Hepatocyte (in vitro differentiated cells): ENCODE measurements around the gene EXOC4. TPM values are rescaled to one million over a fixed set of nuclear protein-coding genes. Genes with fewer than 3 reads are reported as not detected.

Experiments used
- DNase-seq: peaks from one replicate; pipeline ENCODE4 v3.0.0-alpha.2; 2016; ENCODE audit warnings: low spot score
- H2AFZ ChIP-seq: fragments of 200-600 bp; sonication (generic); 2 replicates; pipeline ENCODE4 v1.6.0; 2016; ENCODE audit warnings: antibody characterized with exemption, mild to moderate bottlenecking
- H3K27ac ChIP-seq: fragments of 200-600 bp; sonication (generic); 2 replicates; pipeline ENCODE4 v1.5.1; 2016; ENCODE audit warnings: mild to moderate bottlenecking
- H3K27me3 ChIP-seq: fragments of 200-600 bp; sonication (generic); 2 replicates; pipeline ENCODE4 v1.6.1; 2016
- H3K36me3 ChIP-seq: fragments of 200-600 bp; sonication (generic); replicated peaks from 2 replicates; pipeline ENCODE4 v1.5.1; 2016; ENCODE audit warnings: low read depth; ENCODE audit not compliant: insufficient read depth
- H3K4me1 ChIP-seq: fragments of 200-600 bp; sonication (generic); 2 replicates; pipeline ENCODE4 v1.5.1; 2016; ENCODE audit warnings: mild to moderate bottlenecking, moderate library complexity; ENCODE audit not compliant: insufficient read depth
- H3K4me2 ChIP-seq: fragments of 200-600 bp; sonication (generic); 2 replicates; pipeline ENCODE4 v1.6.0; 2016
- H3K4me3 ChIP-seq: fragments of 200-600 bp; sonication (generic); 2 replicates; pipeline ENCODE4 v1.5.1; 2016; ENCODE audit warnings: mild to moderate bottlenecking
- H3K79me2 ChIP-seq: fragments of 200-600 bp; sonication (generic); 2 replicates; pipeline ENCODE4 v1.6.0; 2017; ENCODE audit warnings: mild to moderate bottlenecking
- H3K9me2 ChIP-seq: fragments of 200-600 bp; sonication (generic); replicated peaks from 2 replicates; pipeline ENCODE4 v1.6.0; 2017; ENCODE audit warnings: mild to moderate bottlenecking; ENCODE audit not compliant: insufficient read depth
- H3K9me3 ChIP-seq: fragments of 200-600 bp; sonication (generic); 2 replicates; pipeline ENCODE4 v1.5.1; 2016; ENCODE audit warnings: low read depth, mild to moderate bottlenecking
- H4K20me1 ChIP-seq: fragments of 200-600 bp; sonication (generic); 2 replicates; pipeline ENCODE4 v1.6.0; 2016; ENCODE audit warnings: mild to moderate bottlenecking; ENCODE audit not compliant: insufficient read depth, poor library complexity, severe bottlenecking
- EZH2 ChIP-seq: fragments of 200-600 bp; sonication (generic); IDR thresholded peaks from 2 replicates; pipeline ENCODE4 v1.6.1; 2016; ENCODE audit warnings: antibody characterized with exemption, mild to moderate bottlenecking, borderline replicate concordance
- EZH2phosphoT487 ChIP-seq: fragments of 200-600 bp; sonication (generic); IDR thresholded peaks from one replicate; pipeline ENCODE4 v1.6.1; 2018; ENCODE audit warnings: antibody characterized with exemption, mild to moderate bottlenecking, low read depth, moderate library complexity; ENCODE audit not compliant: unreplicated experiment, severe bottlenecking
- WGBS: methylation state at CpG from one replicate; pipeline ENCODE4 v1.1.6; 2016; ENCODE audit warnings: low lambda C conversion rate; ENCODE audit errors: missing lambda C conversion rate; 5-methylcytosine and 5-hydroxymethylcytosine counted together
- polyA plus RNA-seq: library from polyadenylated mRNA; unstranded; fragments of >200 nt; fragmentation: Nextera tagmentation; extraction: Ambion mirVana; gene quantifications from 2 replicates; pipeline ENCODE4 v1.2.1, GENCODE V29; 2016
- total RNA-seq: library from RNA; depleted of rRNA; stranded (reverse); fragments of >200 nt; gene quantifications from 2 replicates; pipeline ENCODE4 v1.2.3, GENCODE V29; 2014
- TF ChIP-seq, protein P1 (sequence below): fragments of 200-600 bp; sonication (generic); IDR thresholded peaks from 2 replicates; pipeline ENCODE4 v1.5.1; 2016; ENCODE audit warnings: antibody characterized with exemption, mild to moderate bottlenecking; ENCODE audit not compliant: poor library complexity

The EXOC4 gene
- total and polyA plus RNA-seq, 2 experiments from 2014 or later: 34.8 to 56.1 TPM

DNA sequence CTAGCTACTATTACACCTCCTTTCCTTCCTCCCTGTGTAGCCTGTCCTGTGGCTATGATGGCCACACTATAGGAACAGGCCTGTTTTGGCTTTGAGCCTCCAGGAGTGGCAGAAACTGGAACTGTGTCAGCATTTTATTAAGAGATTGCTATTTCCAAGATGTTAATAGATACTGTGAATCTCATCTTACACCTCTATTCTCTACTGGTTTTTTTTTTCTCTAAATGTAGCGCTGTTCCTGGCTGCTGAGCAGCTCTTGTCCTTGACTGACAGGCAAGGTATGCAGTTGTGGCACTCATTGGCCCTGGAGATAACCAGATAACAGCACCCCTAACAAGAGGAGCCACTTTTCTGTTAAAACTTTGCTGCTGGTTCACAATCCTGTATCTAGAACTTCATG is 119.5 kb downstream of the EXOC4 start:
- H3K36me3 ChIP-seq: no peaks in the 10 kb centered on the region
- H3K4me1 ChIP-seq: no peaks in the 10 kb centered on the region
- H3K27ac ChIP-seq: no peak overlapping the region
- H3K9me2 ChIP-seq: no peaks in the 10 kb centered on the region
- no peak overlapping the region for H2AFZ ChIP-seq
- DNase-seq: no peak
- no peak for TF ChIP-seq EZH2phosphoT487
- no peak for TF ChIP-seq EZH2
- TF ChIP-seq, protein P1, sequence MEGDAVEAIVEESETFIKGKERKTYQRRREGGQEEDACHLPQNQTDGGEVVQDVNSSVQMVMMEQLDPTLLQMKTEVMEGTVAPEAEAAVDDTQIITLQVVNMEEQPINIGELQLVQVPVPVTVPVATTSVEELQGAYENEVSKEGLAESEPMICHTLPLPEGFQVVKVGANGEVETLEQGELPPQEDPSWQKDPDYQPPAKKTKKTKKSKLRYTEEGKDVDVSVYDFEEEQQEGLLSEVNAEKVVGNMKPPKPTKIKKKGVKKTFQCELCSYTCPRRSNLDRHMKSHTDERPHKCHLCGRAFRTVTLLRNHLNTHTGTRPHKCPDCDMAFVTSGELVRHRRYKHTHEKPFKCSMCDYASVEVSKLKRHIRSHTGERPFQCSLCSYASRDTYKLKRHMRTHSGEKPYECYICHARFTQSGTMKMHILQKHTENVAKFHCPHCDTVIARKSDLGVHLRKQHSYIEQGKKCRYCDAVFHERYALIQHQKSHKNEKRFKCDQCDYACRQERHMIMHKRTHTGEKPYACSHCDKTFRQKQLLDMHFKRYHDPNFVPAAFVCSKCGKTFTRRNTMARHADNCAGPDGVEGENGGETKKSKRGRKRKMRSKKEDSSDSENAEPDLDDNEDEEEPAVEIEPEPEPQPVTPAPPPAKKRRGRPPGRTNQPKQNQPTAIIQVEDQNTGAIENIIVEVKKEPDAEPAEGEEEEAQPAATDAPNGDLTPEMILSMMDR: no peak
- 96% methylated on average over 1 of the region's 1 CpG for WGBS
- H3K9me3 ChIP-seq: no peaks in the 10 kb centered on the region
- no peaks in the 10 kb centered on the region for H3K27me3 ChIP-seq
- no peak overlapping the region for H3K4me3 ChIP-seq
- H3K4me2 ChIP-seq: no peak overlapping the region
- H4K20me1 ChIP-seq: no peaks in the 10 kb centered on the region
- no peaks in the 10 kb centered on the region for H3K79me2 ChIP-seq

GRCh38 chr7:133376514-133376913 is 123.6 kb downstream of the EXOC4 start:
- 96% methylated on average over 1 of the region's 1 CpG for WGBS
- no peak overlapping the region for H2AFZ ChIP-seq

GRCh38 chr7:133381965-133382364 is 129.1 kb downstream of the EXOC4 start:
- Histone ChIP-seq H3K4me2 (no peak overlapping the region), H3K9me2 (no peaks in the 10 kb centered on the region), H2AFZ (no peak overlapping the region), H3K27ac (no peak overlapping the region), H4K20me1 (no peaks in the 10 kb centered on the region), H3K36me3 (no peaks in the 10 kb centered on the region), H3K9me3 (no peaks in the 10 kb centered on the region), H3K27me3 (no peaks in the 10 kb centered on the region), H3K4me1 (no peaks in the 10 kb centered on the region), H3K79me2 (no peaks in the 10 kb centered on the region), H3K4me3 (no peak overlapping the region)
- no peak for DNase-seq
- TF ChIP-seq EZH2 (no peak), EZH2phosphoT487 (no peak)
- TF ChIP-seq, protein P1: no peak
- 100% methylated on average over 1 of the region's 1 CpG for WGBS

More at GRCh38 chr7:133376514-133376913, 123.6 kb downstream of the EXOC4 start:
- no peak overlapping the region for H3K4me2 ChIP-seq
- no peaks in the 10 kb centered on the region for H3K27me3 ChIP-seq
- H4K20me1 ChIP-seq: no peaks in the 10 kb centered on the region
- TF ChIP-seq EZH2phosphoT487: no peak
- TF ChIP-seq EZH2: no peak
- TF ChIP-seq, protein P1: no peak
- H3K36me3 ChIP-seq: no peaks in the 10 kb centered on the region
- DNase-seq: no peak
- no peaks in the 10 kb centered on the region for H3K79me2 ChIP-seq
- no peaks in the 10 kb centered on the region for H3K4me1 ChIP-seq
- no peak overlapping the region for H3K27ac ChIP-seq
- no peak overlapping the region for H3K4me3 ChIP-seq
- no peaks in the 10 kb centered on the region for H3K9me2 ChIP-seq
- H3K9me3 ChIP-seq: no peaks in the 10 kb centered on the region
